AG08396 (cell line): ENCODE results near the gene CPXM1.

Experiments
- DNase-seq: peaks from one replicate; pipeline ENCODE4 v3.0.0; 2012; ENCODE audit warnings: low spot score, mixed read lengths

Gene CPXM1

GRCh38 chr20:2763186-2763585 is 37.2 kb downstream of the CPXM1 start:
- DNase-seq: peak; percentile 8

- peak; percentile 2 for DNase-seq
These were observed 37.8 kb downstream of the CPXM1 start for GRCh38 chr20:2762578-2763131.

GRCh38 chr20:2761885-2762284 is 38.5 kb downstream of the CPXM1 start:
- peak; percentile 4 for DNase-seq

GRCh38 chr20:2760952-2761305 is 39.5 kb downstream of the CPXM1 start:
- no peak for DNase-seq

- DNase-seq: no peak
These were observed 40.0 kb downstream of the CPXM1 start for GRCh38 chr20:2760297-2760951.

GRCh38 chr20:2759603-2760296 is 40.7 kb downstream of the CPXM1 start:
- DNase-seq: peak; percentile 6

- peak; percentile 5 for DNase-seq
These were observed 41.3 kb downstream of the CPXM1 start for GRCh38 chr20:2759143-2759542.

- no peak for DNase-seq
These were observed 42.5 kb downstream of the CPXM1 start for GRCh38 chr20:2757969-2758368.

- DNase-seq: peak; percentile 8
These were observed 43.4 kb downstream of the CPXM1 start for GRCh38 chr20:2757001-2757400.

GRCh38 chr20:2756056-2756611 is 44.3 kb downstream of the CPXM1 start:
- DNase-seq: peak; percentile 79

- no peak for DNase-seq
These were observed 44.9 kb downstream of the CPXM1 start for GRCh38 chr20:2755451-2756055.

- no peak for DNase-seq
These were observed 46.0 kb downstream of the CPXM1 start for GRCh38 chr20:2754424-2754823.

GRCh38 chr20:2753461-2754040 is 46.9 kb downstream of the CPXM1 start:
- no peak for DNase-seq

- DNase-seq: peak; percentile 73
These were observed 47.6 kb downstream of the CPXM1 start for GRCh38 chr20:2752567-2753460.

GRCh38 chr20:2751878-2752566 is 48.4 kb downstream of the CPXM1 start:
- DNase-seq: peak; percentile 78

- no peak for DNase-seq
These were observed 49.0 kb downstream of the CPXM1 start for GRCh38 chr20:2751347-2751877.

- peak; percentile 50 for DNase-seq
These were observed 49.8 kb downstream of the CPXM1 start for GRCh38 chr20:2750491-2751251.

- DNase-seq: no peak
These were observed 50.4 kb downstream of the CPXM1 start for GRCh38 chr20:2749951-2750490.

GRCh38 chr20:2749343-2749950 is 51.0 kb downstream of the CPXM1 start:
- DNase-seq: no peak
